DMS53 (cell line): Measurements from ENCODE around the gene BICDL1.

ENCODE experiments used
- DNase-seq: peaks from one replicate; lab custom pipeline; 2025; lab: John Stamatoyannopoulos, UW

The BICDL1 gene

DNA sequence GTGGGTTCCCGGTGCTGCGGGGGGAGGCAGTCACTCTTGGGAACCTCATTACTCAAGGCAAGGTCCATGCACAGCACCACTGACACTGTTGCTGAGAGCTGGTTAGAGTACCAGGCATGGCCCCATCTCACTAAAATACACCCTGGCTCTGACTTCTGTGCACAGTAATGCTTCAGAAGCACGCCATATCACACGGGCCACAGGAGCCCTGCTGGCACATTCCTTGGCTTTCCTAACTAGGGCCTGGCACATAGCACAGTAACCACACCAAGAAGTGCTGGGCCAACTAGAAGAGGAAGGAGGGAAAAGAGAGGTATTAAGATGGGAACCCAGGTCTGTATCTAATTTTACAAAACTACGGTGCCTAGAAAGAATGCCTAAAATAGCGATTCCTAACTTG, 141.0 kb downstream of the BICDL1 start:
- DNase-seq = no peak

DNA sequence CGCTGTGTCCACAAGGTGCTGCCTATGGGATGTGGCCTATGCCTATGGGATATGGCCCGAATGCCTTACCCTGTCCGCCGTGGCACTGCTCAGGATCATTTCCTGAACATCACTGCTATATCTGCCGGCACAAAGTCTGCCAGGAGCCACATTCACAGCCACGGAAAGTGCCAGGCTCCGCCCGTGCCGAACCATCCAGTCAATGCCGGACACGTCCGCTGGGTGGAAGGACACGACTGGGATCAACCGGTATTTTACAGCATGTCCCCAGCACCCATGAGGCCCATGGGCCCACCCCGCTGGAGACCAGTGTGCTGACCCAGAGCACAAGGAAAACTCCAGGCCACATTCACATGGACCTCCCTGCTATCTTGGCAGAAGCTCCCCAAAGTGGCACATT, 142.1 kb downstream of the BICDL1 start:
- DNase-seq = no peak

DNA sequence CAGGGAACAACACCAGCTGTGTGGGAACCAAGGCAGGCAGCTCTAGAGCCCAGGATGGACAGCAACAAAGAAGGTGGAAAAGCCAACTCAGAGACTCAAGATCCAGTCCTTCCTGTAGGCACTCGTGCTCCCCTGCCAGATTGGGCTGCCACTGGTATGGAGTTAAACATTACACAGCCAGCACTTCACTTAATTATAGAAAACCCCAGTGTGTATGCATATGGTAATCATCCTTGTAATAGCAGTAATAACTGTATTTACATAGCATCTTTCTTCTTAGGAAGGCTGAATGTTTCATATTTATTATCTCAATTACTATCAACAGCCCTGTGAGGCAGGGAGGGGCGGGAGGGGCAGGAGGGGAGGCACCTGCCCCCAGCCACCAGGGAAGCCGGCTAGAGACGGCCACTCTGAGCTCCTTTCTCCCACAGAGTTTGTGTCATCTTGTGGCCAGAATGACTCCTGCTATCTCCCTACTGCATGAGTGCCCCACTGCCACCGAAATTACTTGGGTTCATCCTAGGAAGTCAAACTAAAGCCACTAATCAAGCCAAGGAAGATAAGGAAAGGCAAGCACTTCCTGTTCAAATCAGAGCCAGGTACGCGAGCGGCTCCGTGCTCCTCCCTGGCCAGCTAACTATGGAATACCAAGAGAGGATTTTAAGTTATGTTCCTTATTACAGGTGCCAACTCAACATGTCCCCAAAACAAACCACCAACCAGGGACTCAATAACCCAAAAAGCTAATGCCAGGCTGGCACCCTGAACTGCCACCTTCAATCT, 143.2 kb downstream of the BICDL1 start:
- DNase-seq = no peak

DNA sequence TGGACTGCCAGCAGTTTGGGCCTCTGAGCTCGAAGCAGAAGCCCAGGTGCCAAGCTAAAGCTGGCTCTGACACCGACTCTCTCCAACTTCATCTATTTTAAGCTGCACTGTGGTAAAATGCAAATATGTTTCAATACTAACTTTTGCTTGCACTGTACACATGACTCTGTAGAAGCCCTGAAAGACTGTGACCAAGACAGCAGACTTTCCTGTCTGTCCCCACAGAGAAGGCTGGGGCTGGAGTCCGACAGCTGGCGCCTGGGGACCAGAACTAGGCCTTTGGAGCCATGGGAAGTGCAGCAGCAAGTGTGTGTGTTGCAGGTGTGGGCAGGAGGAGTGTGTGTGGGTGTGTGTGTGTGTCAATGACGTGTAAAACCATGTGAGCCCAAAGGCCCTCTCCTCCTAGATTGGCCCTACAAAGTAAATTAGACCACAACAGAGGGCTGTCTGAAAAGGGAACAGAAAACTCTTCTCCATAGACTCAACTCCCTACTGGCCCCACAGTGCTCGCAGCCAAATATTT, 143.9 kb downstream of the BICDL1 start:
- no peak for DNase-seq

DNA sequence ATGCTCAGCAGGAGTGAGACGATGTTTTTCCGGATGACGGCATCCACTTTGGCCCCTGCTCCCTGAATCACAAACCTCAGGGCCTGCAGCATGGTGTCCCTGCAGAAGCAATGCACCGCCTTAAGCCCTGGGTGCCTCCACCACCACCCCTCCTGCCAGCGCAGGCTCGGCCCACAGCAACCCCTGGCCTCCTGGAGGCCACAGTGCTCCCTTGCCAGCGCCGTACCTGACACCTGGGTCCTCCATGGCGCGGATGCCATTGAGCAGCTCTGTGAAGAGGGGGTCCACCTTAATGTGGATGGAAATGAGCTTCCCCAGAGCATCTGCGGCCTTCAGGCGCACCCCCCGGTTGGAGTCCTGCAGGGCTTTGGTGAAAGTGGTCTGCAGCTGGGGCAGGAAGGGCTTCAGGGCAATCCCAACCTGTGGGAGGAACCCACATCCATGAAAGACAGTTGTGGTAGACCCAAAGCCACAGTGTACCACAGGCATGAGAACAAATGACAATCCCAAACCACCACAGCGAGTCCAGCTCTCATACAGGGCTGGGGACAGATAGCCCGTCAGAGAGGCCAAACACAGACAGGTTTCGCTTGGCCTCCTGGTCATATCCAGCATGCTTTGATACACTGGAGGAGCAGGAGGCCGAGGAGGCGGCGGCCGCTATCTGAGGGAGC, 145.4 kb downstream of the BICDL1 start:
- no peak for DNase-seq

DNA sequence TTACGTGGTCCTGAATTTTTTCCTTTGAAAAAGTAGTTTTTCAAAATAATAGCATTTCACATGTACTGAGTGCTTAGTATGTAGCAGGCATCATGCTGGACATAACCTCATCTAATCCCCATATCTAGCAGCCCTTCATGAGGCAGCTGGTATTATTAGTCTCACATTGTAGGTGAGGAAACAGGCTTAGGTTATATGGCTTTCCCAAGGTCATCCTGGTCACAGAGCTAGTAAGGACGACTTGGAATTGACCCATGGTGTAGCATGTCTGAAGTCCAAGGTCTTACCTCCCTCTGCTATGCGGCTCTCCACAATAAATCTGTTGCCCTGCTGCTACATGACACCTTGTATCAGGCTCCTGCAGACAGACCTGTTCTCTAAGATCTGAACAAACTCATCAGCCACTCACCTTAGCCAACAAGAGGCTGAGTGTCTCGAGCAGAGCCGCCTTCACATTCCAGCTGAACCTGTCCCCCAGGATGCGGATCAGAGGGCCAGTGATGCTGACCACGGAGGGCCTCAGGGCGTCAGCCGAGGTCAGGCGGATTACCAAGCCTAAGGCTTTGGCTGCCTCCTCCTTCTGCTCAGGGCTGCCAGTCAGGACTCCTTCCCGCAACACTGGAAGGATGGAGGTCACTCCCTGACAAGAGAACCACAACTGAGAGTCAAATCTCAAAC, 147.2 kb downstream of the BICDL1 start:
- DNase-seq = no peak

DNA sequence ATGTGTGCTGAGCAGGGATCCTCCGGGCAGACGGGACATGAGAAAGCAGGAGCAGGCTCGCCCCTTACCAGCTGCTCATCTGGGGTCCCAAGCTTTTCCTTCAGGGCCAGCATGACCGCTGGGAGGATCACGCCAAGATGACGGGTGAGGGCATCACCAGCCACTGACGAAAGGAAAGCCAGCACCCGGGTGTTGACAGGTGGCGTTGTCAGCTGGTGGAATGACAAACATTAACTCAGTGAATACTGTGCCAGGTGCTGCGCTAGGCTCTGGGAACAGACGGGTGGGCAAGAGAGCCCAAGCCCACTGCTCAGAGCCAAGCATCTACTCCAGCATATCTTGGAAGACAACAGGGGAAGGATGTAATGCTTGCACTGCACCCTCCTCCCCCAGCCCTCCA, 148.8 kb downstream of the BICDL1 start:
- no peak for DNase-seq

DNA sequence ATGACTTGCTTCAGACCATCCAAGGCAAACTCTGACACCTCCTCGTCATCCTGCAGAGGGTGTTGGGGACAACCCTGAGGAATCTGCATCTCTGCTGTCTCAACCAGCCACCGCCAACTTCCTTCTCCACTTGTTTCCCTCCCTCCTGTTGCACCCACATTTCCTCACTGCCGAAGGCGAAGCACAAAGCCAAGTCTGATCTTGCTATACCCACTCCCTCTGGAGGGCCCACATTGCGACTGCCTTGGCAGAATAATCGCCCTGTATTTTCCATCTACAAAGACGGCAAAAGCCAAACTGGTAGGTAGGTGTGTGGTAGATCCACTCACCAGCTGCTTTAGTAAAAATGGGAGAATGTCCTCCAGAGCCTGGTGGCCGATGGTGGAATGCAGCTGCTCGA, 149.3 kb downstream of the BICDL1 start:
- no peak for DNase-seq

DNA sequence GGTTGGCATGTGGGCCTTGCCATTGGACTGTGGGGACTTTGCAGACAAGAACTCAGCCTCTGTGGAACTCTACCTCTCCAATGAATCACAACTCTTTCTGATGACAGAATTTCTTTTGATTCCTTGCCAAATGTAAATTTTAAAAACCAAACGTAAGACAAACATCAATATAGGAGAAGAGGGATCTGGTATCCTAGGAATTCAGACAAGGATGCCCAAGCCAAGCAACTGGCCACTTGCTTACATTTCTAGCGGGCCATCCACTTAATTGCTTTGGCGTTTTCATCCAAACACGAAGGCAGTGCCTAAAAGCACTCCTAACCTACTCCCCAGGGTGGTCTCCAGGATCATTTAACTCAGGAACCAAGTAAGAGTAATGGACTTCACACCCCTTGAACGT, 150.9 kb downstream of the BICDL1 start:
- no peak for DNase-seq

DNA sequence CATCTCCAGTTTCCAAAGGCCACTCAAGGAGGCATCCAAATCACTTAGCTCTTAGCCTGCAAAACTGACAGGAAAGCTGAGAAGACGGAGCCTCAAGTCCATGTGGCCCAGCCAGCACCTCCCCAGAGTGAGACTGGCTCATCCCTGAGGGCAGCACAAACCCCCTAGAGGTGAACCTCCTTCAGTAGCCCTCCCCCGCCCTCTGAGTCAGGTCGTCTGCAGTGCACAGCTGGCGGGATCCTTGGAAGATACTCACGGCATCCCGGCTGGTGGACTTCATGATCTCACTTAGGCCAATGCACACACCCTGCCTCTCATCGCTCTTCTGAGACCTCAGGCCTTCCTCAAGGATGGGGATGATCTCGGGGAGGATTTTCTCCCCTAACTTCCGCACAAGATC, 151.6 kb downstream of the BICDL1 start:
- no peak for DNase-seq

DNA sequence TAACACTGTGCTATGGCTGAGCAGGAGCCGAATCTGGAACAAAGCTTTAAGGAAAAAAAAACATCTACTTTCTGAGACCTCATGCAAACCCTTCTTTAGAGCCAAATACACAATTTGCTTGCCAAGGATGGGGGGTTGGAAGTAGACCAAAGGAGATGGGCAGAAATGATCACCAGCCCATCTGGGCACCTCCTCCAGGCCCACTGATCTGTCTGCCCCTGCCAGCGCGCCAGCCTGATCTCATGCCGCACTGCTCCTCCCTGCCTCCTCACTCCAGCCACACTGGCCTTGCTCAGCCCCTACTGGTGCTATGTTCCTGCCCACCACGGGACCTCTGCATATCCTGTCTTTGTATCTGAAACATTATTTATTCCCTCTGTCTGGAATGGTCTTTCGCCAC, 152.3 kb downstream of the BICDL1 start:
- no peak for DNase-seq

DNA sequence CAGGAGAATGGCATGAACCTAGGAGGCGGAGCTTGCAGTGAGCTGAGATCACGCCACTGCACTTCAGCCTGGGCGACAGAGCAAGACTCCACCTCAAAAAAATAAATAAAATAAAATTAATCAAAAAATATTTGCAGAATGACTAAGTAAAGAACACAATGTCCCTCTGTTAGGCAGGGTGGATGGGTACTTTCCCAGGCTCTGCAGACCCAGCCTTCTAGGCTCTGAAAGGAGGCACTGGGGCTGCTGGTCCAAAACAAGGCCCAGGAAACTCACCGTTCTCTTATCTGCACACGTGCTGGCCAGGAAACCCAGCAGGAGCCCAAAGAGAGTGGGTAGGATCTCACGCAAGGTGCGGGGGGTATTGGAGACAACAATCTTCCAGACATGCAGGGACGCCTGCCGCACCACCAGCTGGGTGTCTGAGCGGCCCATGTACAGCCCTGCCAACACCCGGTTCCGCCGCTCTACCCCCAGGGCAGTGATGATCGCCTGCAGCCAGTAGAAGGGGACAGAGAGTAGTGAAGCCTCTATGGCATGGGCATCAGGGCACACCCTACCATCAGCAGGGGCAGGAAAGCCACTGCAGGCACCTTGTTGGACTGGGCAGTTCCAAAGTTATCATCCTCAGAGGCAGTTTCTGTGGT, 153.3 kb downstream of the BICDL1 start:
- DNase-seq = no peak
